Skeletal muscle cell (primary cell): ENCODE data around the gene ASCL1.

Experiments
- DNase-seq: peaks from one replicate; pipeline ENCODE4 v3.0.0-alpha.2; 2010; ENCODE audit warnings: low read depth
- H3K4me3 ChIP-seq: 2 replicates; pipeline ENCODE4 v1.5.1; 2011; ENCODE audit warnings: low read depth, mild to moderate bottlenecking, control low read depth, low read length, moderate library complexity

The ASCL1 gene

GRCh38 chr12:102950107-102950949 is 7.1 kb upstream of the ASCL1 start:
- DNase-seq: no peak
- H3K4me3 ChIP-seq: no peak overlapping the region

GRCh38 chr12:102950950-102951619 is 6.4 kb upstream of the ASCL1 start:
- no peak overlapping the region for H3K4me3 ChIP-seq
- no peak for DNase-seq

- no peak for DNase-seq
- H3K4me3 ChIP-seq: no peak overlapping the region
Observed at GRCh38 chr12:102951841-102952240, 5.6 kb upstream of the ASCL1 start.

GRCh38 chr12:102953221-102953620 is 4.3 kb upstream of the ASCL1 start:
- DNase-seq: no peak
- H3K4me3 ChIP-seq: no peak overlapping the region

GRCh38 chr12:102954134-102954533 is 3.3 kb upstream of the ASCL1 start:
- DNase-seq: no peak
- H3K4me3 ChIP-seq: no peak overlapping the region

- no peak overlapping the region for H3K4me3 ChIP-seq
Observed at GRCh38 chr12:102955926-102956737, 1.3 kb upstream of the ASCL1 start.

GRCh38 chr12:102956738-102957327 is 641 bp upstream of the ASCL1 start:
- H3K4me3 ChIP-seq: no peak overlapping the region
- DNase-seq: no peak

More at GRCh38 chr12:102955926-102956737, 1.3 kb upstream of the ASCL1 start:
- no peak for DNase-seq

- no peak for DNase-seq
Observed at GRCh38 chr12:102958073-102958829, 777 bp downstream of the ASCL1 start.

GRCh38 chr12:102958830-102959176 is 1.3 kb downstream of the ASCL1 start:
- H3K4me3 ChIP-seq: peak overlapping the region; percentile 46
- DNase-seq: no peak

More at GRCh38 chr12:102958073-102958829, 777 bp downstream of the ASCL1 start:
- peak overlapping the region; percentile 46 for H3K4me3 ChIP-seq

- DNase-seq: no peak
- no peak overlapping the region for H3K4me3 ChIP-seq
Observed at GRCh38 chr12:102959391-102959790, 1.9 kb downstream of the ASCL1 start.

GRCh38 chr12:102960766-102961465 is 3.4 kb downstream of the ASCL1 start:
- H3K4me3 ChIP-seq: no peak overlapping the region
- DNase-seq: no peak

GRCh38 chr12:102961466-102961855 is 4.0 kb downstream of the ASCL1 start:
- no peak overlapping the region for H3K4me3 ChIP-seq
- DNase-seq: no peak

- DNase-seq: no peak
- no peak overlapping the region for H3K4me3 ChIP-seq
Observed at GRCh38 chr12:102962532-102962931, 5.1 kb downstream of the ASCL1 start.

GRCh38 chr12:102962986-102963385 is 5.5 kb downstream of the ASCL1 start:
- no peak for DNase-seq

GRCh38 chr12:102963796-102964195 is 6.3 kb downstream of the ASCL1 start:
- H3K4me3 ChIP-seq: no peak overlapping the region
- DNase-seq: no peak

More at GRCh38 chr12:102962986-102963385, 5.5 kb downstream of the ASCL1 start:
- H3K4me3 ChIP-seq: no peak overlapping the region

- H3K4me3 ChIP-seq: no peak overlapping the region
- no peak for DNase-seq
Observed at GRCh38 chr12:102964872-102965271, 7.4 kb downstream of the ASCL1 start.

- H3K4me3 ChIP-seq: no peak overlapping the region
- no peak for DNase-seq
Observed at GRCh38 chr12:102965281-102966155, 8.0 kb downstream of the ASCL1 start.
